Karpas-422 (cell line): ENCODE measurements around the gene GRHPR. TPM values are rescaled to one million over a fixed set of nuclear protein-coding genes. Genes with fewer than 3 reads are reported as not detected.

Experiments used
- DNase-seq: peaks from one replicate; pipeline ENCODE4 v3.0.0-alpha.2; 2015
- H2AFZ ChIP-seq: fragments of 200-600 bp; sonication (generic); 2 replicates; pipeline ENCODE4 v1.6.1; 2014; ENCODE audit warnings: antibody characterized with exemption, low read length, mixed read lengths
- H3K27ac ChIP-seq: fragments of 200-600 bp; sonication (generic); 2 replicates; pipeline ENCODE4 v1.5.1; 2014; ENCODE audit warnings: mild to moderate bottlenecking, low read length, moderate library complexity
- H3K27me3 ChIP-seq: fragments of 200-600 bp; sonication (generic); 2 replicates; pipeline ENCODE4 v1.6.1; 2014; ENCODE audit warnings: low read length, mixed read lengths
- H3K36me3 ChIP-seq: fragments of 200-600 bp; sonication (generic); 2 replicates; pipeline ENCODE4 v1.6.1; 2014; ENCODE audit warnings: low read length, mixed read lengths; ENCODE audit not compliant: insufficient read depth
- H3K4me1 ChIP-seq: fragments of 200-600 bp; sonication (generic); 2 replicates; pipeline ENCODE4 v1.6.1; 2014; ENCODE audit warnings: mild to moderate bottlenecking, low read length, mixed read lengths
- H3K4me2 ChIP-seq: fragments of 200-600 bp; sonication (generic); 2 replicates; pipeline ENCODE4 v1.6.1; 2014; ENCODE audit warnings: low read length, low read depth, mild to moderate bottlenecking; ENCODE audit not compliant: poor library complexity, severe bottlenecking
- H3K4me3 ChIP-seq: fragments of 200-600 bp; sonication (generic); 2 replicates; pipeline ENCODE4 v1.5.1; 2014; ENCODE audit warnings: mild to moderate bottlenecking, antibody characterized with exemption, low read length, mixed read lengths
- H3K79me2 ChIP-seq: fragments of 200-600 bp; sonication (generic); 2 replicates; pipeline ENCODE4 v1.6.1; 2014; ENCODE audit warnings: mild to moderate bottlenecking, low read length, mixed read lengths
- H3K9ac ChIP-seq: fragments of 200-600 bp; sonication (generic); 2 replicates; pipeline ENCODE4 v1.6.0; 2014; ENCODE audit warnings: low read length
- H3K9me2 ChIP-seq: fragments of 200-600 bp; sonication (generic), shearing (Covaris generic); replicated peaks from 2 replicates; pipeline ENCODE4 v1.6.0; 2014; ENCODE audit warnings: mild to moderate bottlenecking, low read length, moderate library complexity; ENCODE audit not compliant: insufficient read depth
- H3K9me3 ChIP-seq: fragments of 300-700, 200-600 bp; sonication (generic); 2 replicates; pipeline ENCODE4 v1.6.1; 2014; ENCODE audit warnings: low read length, mixed read lengths
- H4K20me1 ChIP-seq: fragments of 200-600 bp; sonication (generic); 2 replicates; pipeline ENCODE4 v1.6.1; 2014; ENCODE audit warnings: mild to moderate bottlenecking, antibody characterized with exemption, low read length, low read depth; ENCODE audit not compliant: insufficient read depth
- total RNA-seq: library from RNA; depleted of rRNA; stranded (reverse); fragments of >200 nt; shearing (Covaris generic); gene quantifications from 2 replicates; pipeline ENCODE4 v1.2.3, GENCODE V29; 2014; ENCODE audit warnings: low replicate concordance

The GRHPR gene
- total RNA-seq, 1 experiment from 2014 or later, result 234 TPM

DNA sequence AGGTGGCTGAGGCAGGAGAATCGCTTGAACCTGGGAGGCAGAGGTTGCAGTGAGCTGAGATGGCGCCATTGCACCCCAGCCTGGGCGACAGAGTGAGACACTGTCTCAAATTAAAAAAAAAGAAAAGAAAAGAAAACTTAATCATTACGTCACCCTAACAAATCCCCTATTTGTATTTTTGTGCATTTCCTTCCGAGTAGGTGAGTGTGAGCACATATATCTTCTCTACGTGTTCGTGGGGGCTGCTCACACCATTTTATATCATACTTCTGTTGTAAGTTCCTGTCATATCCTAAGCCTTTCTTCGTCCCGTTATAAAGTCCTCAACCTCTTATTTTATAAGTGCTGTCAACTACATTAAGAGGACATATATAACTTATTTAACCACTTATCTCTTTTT is 41.9 kb upstream of the GRHPR start:
- Histone ChIP-seq H4K20me1 (no peaks in the 10 kb centered on the region), H3K9me3 (peaks cover 3% of the 10 kb centered on the region; the same call in 1 of the 2 replicates), H3K4me2 (peak overlapping the region; percentile 54), H3K27ac (peak overlapping the region; percentile 96), H3K4me1 (peaks cover 91% of the 10 kb centered on the region), H3K9me2 (no peaks in the 10 kb centered on the region), H3K36me3 (peaks cover 4% of the 10 kb centered on the region; the same call in 1 of the 2 replicates), H3K9ac (peak overlapping the region; percentile 83), H2AFZ (no peak overlapping the region), H3K27me3 (no peaks in the 10 kb centered on the region), H3K79me2 (no peaks in the 10 kb centered on the region), H3K4me3 (no peak overlapping the region)
- peak; percentile 84 for DNase-seq

DNA sequence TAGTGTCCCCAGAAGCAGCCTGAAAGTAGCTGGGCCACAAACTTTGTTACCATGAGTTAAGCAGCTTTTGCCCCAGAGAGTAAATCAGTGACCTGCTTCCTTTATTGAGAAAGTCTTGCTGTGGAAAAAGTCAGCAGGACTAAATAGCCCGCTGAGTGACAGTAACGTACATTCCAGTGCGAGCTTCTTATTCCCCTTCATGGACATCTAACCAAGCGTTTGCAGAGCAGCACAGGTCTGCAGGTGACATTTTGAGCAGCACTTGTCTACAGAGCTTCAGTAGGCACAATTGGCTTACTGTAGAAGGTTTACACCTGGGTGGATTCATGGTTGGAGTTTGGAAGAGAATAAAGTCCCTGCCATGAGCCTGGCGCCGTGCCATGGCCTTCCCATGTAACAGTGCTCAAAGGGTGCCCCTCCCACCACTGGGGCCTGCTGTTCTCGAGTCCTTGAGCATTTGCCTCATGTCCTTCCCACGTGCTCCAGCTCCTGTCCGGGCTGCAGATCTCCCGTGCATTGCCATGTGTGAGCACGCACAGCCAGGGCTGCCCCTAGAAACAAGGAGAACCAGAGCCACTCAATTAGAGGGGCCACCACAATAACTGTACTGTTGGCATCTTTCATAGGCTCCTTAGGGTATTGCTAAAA is 41.3 kb upstream of the GRHPR start:
- H3K36me3 ChIP-seq, result peaks cover 4% of the 10 kb centered on the region; the same call in 1 of the 2 replicates
- no peaks in the 10 kb centered on the region for H3K27me3 ChIP-seq
- no peaks in the 10 kb centered on the region for H3K79me2 ChIP-seq
- H2AFZ ChIP-seq, result no peak overlapping the region
- H3K4me3 ChIP-seq, result no peak overlapping the region
- no peaks in the 10 kb centered on the region for H3K9me2 ChIP-seq
- H3K4me2 ChIP-seq, result peak overlapping the region; percentile 54
- H3K9me3 ChIP-seq, result peaks cover 3% of the 10 kb centered on the region; the same call in 1 of the 2 replicates
- H4K20me1 ChIP-seq, result no peaks in the 10 kb centered on the region
- peaks cover 91% of the 10 kb centered on the region for H3K4me1 ChIP-seq
- H3K9ac ChIP-seq, result peak overlapping the region; percentile 83
- peak; percentile 83 for DNase-seq
- peak overlapping the region; percentile 96 for H3K27ac ChIP-seq

DNA sequence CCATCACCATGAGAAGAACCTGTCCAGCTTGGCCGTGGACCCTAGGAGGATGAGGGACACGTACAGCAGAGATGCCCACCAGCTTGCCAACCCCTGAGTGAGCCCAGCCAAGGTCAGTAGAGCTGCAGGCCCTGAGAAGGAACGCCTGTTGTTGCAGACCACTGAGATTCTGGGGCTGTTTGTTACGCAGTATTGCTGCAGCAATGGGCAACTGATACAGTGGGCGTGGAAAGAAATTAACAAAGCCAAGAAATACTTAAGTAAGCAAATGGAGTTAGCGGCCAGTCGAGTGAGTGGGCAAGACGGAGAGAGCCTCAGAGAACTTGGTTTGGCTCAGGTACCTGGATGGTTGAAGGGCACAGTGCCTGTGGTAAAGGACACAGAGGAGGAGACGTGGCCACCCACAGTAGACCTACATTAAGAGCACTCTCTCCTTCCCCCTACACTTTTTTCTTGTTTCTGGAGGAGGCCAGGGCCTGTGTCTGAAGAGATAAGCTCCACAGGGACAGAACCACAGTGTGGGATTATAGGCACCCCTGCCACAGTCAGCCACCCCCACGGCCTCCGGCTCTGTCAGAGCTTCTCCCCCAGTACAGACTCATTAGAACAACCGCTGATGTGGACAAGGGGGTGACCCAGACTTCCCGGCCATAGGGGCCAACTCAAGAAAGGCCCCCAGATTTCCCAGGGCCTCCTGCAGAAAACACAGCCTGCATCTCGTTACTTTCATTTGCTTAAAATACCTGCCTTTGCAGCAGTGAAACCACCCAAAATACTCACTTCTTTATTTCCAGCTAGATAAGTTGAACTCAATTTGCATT is 40.1 kb upstream of the GRHPR start:
- no peaks in the 10 kb centered on the region for H3K79me2 ChIP-seq
- H3K4me2 ChIP-seq, result peak overlapping the region; percentile 81
- H3K36me3 ChIP-seq, result peaks cover 4% of the 10 kb centered on the region; the same call in 1 of the 2 replicates
- H3K9ac ChIP-seq, result peak overlapping the region; percentile 83
- H3K9me3 ChIP-seq, result peaks cover 3% of the 10 kb centered on the region; the same call in 1 of the 2 replicates
- H3K4me3 ChIP-seq, result peak overlapping the region; percentile 61; the same call in 1 of the 2 replicates
- H2AFZ ChIP-seq, result no peak overlapping the region
- H3K4me1 ChIP-seq, result peaks cover 91% of the 10 kb centered on the region
- peak; percentile 91 for DNase-seq
- H4K20me1 ChIP-seq, result no peaks in the 10 kb centered on the region
- H3K27me3 ChIP-seq, result no peaks in the 10 kb centered on the region
- H3K27ac ChIP-seq, result peak overlapping the region; percentile 96
- no peaks in the 10 kb centered on the region for H3K9me2 ChIP-seq

DNA sequence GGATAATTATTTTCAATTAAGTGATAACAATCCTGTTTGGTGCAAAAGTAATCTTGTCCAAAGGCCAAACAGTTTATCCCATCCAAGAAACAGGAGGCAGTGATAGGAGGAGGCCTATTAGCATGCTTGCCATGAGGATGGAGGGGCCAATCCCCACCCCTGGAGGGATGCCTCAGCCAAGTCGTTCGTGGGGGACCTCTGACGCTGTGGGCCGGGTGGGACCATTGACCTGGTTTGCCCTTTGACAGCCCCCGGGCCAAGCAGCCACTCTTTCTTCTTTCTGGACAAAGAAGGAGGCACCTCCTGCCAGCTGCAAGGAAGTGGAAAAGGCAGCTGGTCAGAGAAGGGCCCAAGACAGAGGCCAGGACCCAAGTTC is 39.5 kb upstream of the GRHPR start:
- H3K79me2 ChIP-seq, result no peaks in the 10 kb centered on the region
- H3K9ac ChIP-seq, result peak overlapping the region; percentile 83
- H2AFZ ChIP-seq, result no peak overlapping the region
- H3K4me2 ChIP-seq, result peak overlapping the region; percentile 81
- H4K20me1 ChIP-seq, result no peaks in the 10 kb centered on the region
- peaks cover 4% of the 10 kb centered on the region; the same call in 1 of the 2 replicates for H3K36me3 ChIP-seq
- H3K4me3 ChIP-seq, result peak overlapping the region; percentile 61
- H3K4me1 ChIP-seq, result peaks cover 88% of the 10 kb centered on the region
- H3K27me3 ChIP-seq, result no peaks in the 10 kb centered on the region
- peaks cover 3% of the 10 kb centered on the region; the same call in 1 of the 2 replicates for H3K9me3 ChIP-seq
- peak; percentile 93 for DNase-seq
- H3K9me2 ChIP-seq, result no peaks in the 10 kb centered on the region
- H3K27ac ChIP-seq, result peak overlapping the region; percentile 96

DNA sequence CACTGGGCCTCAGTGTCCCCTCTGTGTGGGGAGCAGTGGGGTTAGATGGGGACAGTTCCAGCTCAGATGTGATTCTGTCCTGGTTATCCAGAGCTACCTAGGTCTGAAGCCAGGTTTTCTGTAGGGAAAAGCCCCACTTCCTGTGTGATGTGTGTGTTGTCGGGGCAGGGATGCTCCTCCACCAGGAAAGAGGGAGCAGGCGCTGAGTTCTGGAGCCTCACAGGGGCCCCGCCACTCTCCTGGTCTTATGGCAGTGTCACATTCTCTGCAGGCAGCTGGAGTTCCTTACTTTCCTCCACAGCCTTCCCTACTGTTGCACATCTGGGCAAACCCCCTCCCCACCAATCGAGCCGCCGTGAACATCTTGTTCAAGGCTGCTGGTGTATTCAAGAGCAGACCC is 39.1 kb upstream of the GRHPR start:
- peaks cover 3% of the 10 kb centered on the region; the same call in 1 of the 2 replicates for H3K9me3 ChIP-seq
- H2AFZ ChIP-seq, result no peak overlapping the region
- no peaks in the 10 kb centered on the region for H3K27me3 ChIP-seq
- H3K4me2 ChIP-seq, result peak overlapping the region; percentile 81
- no peaks in the 10 kb centered on the region for H4K20me1 ChIP-seq
- H3K4me3 ChIP-seq, result peak overlapping the region; percentile 61
- H3K27ac ChIP-seq, result peak overlapping the region; percentile 96
- H3K4me1 ChIP-seq, result peaks cover 84% of the 10 kb centered on the region
- no peaks in the 10 kb centered on the region for H3K79me2 ChIP-seq
- no peak for DNase-seq
- H3K9ac ChIP-seq, result peak overlapping the region; percentile 83
- no peaks in the 10 kb centered on the region for H3K9me2 ChIP-seq
- H3K36me3 ChIP-seq, result peaks cover 4% of the 10 kb centered on the region; the same call in 1 of the 2 replicates

DNA sequence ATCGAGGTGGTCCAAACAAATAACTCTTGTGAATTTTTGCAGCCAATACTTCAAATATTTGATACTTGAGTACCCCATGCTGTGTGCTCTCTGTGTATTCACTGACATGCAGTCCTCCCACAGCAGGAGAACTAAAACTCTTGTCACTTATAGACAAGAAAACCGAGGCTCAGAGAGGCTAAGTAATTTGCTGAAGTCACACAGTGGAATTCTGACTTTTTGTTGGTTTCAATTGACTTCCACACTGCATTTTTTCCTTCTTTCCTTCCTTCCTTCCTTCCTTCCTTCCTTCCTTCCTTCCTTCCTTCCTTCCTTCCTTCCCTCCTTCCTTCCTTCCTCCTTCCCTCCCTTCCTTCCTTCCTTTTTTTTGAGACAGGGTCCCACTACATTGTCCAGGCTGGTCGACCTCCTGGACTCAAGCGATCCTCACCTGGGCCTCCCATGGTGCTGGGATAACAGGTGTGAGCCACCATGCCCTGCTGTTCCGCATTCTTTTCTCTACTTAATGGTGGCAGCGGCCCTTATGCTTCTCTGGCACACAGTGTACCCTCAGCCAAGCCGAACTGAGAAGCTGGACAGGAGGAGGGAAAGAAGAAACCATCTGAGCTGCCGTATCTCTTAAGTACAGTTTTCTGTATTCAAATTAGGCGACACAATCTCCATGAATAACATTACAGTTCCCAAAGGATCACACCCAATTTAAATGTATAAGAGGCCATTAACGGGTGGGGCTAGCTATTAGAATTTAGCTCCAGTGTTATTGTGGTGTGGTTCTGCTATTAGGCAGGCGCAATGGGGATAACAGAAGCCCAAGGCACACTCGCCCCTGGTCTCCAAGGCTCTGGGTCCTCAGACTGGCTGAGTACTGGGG is 38.4 kb upstream of the GRHPR start:
- H3K9ac ChIP-seq, result peak overlapping the region; percentile 83
- H3K4me2 ChIP-seq, result peak overlapping the region; percentile 81
- H3K27ac ChIP-seq, result peak overlapping the region; percentile 96
- H3K4me3 ChIP-seq, result peak overlapping the region; percentile 61
- no peak overlapping the region for H2AFZ ChIP-seq
- H4K20me1 ChIP-seq, result no peaks in the 10 kb centered on the region
- peak; percentile 91 for DNase-seq
- no peaks in the 10 kb centered on the region for H3K27me3 ChIP-seq
- no peaks in the 10 kb centered on the region for H3K79me2 ChIP-seq
- H3K9me3 ChIP-seq, result peaks cover 3% of the 10 kb centered on the region; the same call in 1 of the 2 replicates
- H3K4me1 ChIP-seq, result peaks cover 80% of the 10 kb centered on the region
- no peaks in the 10 kb centered on the region for H3K9me2 ChIP-seq
- peaks cover 4% of the 10 kb centered on the region; the same call in 1 of the 2 replicates for H3K36me3 ChIP-seq

DNA sequence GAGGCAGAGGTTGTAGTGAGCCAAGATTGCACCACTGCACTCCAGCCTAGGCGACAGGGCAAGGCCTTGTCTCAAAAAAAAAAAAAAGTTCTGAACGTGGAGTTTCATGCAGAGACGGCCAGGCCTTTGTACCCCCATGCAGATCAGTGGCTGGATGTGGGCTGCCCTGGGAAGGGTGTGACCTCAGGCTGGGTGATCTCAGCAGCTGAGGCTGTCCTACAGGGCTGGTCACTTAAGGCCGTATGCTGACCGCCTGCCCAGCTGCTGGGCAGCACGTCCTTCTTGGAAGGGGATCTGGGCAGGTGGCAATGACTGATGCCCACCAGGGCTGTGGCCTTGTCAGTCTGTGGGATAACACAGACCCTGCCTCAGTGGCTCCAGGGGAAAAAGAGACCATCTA is 37.2 kb upstream of the GRHPR start:
- Histone ChIP-seq H3K79me2 (no peaks in the 10 kb centered on the region), H4K20me1 (no peaks in the 10 kb centered on the region), H3K4me1 (peaks cover 75% of the 10 kb centered on the region), H3K4me2 (peak overlapping the region; percentile 81), H3K4me3 (peak overlapping the region; percentile 61; the same call in 1 of the 2 replicates), H3K27ac (peak overlapping the region; percentile 96), H3K9me2 (no peaks in the 10 kb centered on the region), H3K9me3 (peaks cover 3% of the 10 kb centered on the region; the same call in 1 of the 2 replicates), H2AFZ (no peak overlapping the region), H3K36me3 (peaks cover 4% of the 10 kb centered on the region; the same call in 1 of the 2 replicates), H3K27me3 (no peaks in the 10 kb centered on the region), H3K9ac (peak overlapping the region; percentile 83)
- no peak for DNase-seq
